Keratinocyte (primary cell): ENCODE results near the gene AGBL3.

Experiments
- EZH2 ChIP-seq: IDR thresholded peaks from one replicate; pipeline ENCODE4 v1.6.1; 2012; ENCODE audit warnings: inconsistent platforms, mild to moderate bottlenecking, low read length, moderate library complexity
- TF ChIP-seq, protein P1 (sequence below), 3 experiments: IDR thresholded peaks in 1 of 3; conservative IDR thresholded peaks in 1 of 3; optimal IDR thresholded peaks in 1 of 3; 2 replicates in 2 of 3; 3 replicates in 1 of 3; pipeline versions ENCODE3 to v1.5.1; 2011; ENCODE audit warnings: low read length in 3 of 3, mild to moderate bottlenecking in 3 of 3, moderate library complexity in 2 of 3, control low read depth in 1 of 3, inconsistent platforms in 1 of 3; ENCODE audit not compliant: insufficient read depth in 2 of 3; ENCODE audit errors: extremely low read depth in 1 of 3

DNA sequence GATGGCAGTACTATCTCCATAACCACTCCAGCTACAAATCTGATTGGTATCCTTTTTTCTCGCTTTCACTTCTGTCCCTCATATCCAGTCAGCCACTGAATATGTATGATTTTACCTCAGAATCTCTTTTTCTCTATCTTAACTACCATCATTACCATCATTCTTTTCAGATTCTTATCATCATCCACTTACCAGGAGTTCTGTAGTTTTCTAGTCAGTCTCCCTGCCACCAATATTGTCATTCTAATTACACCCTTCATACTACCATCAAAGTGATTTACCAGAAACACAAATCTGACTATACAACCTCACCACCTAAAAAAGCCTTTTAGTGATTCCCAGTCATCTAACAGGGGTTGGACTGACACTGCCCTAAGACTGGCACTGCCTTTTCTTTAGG lies 96.7 kb downstream of the AGBL3 start:
- TF ChIP-seq, protein P1, sequence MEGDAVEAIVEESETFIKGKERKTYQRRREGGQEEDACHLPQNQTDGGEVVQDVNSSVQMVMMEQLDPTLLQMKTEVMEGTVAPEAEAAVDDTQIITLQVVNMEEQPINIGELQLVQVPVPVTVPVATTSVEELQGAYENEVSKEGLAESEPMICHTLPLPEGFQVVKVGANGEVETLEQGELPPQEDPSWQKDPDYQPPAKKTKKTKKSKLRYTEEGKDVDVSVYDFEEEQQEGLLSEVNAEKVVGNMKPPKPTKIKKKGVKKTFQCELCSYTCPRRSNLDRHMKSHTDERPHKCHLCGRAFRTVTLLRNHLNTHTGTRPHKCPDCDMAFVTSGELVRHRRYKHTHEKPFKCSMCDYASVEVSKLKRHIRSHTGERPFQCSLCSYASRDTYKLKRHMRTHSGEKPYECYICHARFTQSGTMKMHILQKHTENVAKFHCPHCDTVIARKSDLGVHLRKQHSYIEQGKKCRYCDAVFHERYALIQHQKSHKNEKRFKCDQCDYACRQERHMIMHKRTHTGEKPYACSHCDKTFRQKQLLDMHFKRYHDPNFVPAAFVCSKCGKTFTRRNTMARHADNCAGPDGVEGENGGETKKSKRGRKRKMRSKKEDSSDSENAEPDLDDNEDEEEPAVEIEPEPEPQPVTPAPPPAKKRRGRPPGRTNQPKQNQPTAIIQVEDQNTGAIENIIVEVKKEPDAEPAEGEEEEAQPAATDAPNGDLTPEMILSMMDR (optimal IDR thresholded peaks at IDR 0.05 in 1 of 3, IDR thresholded peaks at IDR 0.05 in 1 of 3, conservative IDR thresholded peaks at IDR 0.05 in 1 of 3; ENCODE audit: extremely low read depth in 1 of 3, insufficient read depth in 2 of 3, low read length in 3 of 3), result no peak
- no peak for TF ChIP-seq EZH2
